Brain microvascular endothelial cell (primary cell): ENCODE results near the gene PPP1R11.
A peak's percentile ranks its signal among the peaks of the same experiment; 100 is the strongest.

ENCODE experiments used
- DNase-seq: peaks from one replicate; pipeline ENCODE4 v3.0.0-alpha.2; 2020
- H3K27ac ChIP-seq: fragments of 250-450 bp; sonication (Bioruptor Pico); 2 replicates; pipeline ENCODE4 v1.5.1; 2020; ENCODE audit warnings: mild to moderate bottlenecking, moderate library complexity
- H3K27me3 ChIP-seq: fragments of 250-450 bp; sonication (Bioruptor Pico); replicated peaks from 2 replicates; pipeline ENCODE4 v1.5.1; 2020; ENCODE audit warnings: mild to moderate bottlenecking
- H3K36me3 ChIP-seq: fragments of 250-450 bp; sonication (Bioruptor Pico); replicated peaks from 2 replicates; pipeline ENCODE4 v1.5.1; 2020; ENCODE audit warnings: mild to moderate bottlenecking
- H3K4me3 ChIP-seq: 2 replicates; pipeline ENCODE4 v1.5.1; 2011; ENCODE audit warnings: low read depth, mild to moderate bottlenecking, control low read depth, low read length, moderate library complexity
- in situ Hi-C: cut with HindIII; loops from 2 replicates; pipeline ENCODE4 v1.10.0; 2017; ENCODE audit warnings: low sequenced_read_pairs, low pct_ligation_motif_present
- TF ChIP-seq, protein P1 (sequence below): IDR thresholded peaks from 2 replicates; pipeline ENCODE4 v1.5.1; 2011; ENCODE audit warnings: low read depth, mild to moderate bottlenecking, moderate library complexity, low read length, control low read depth, inconsistent platforms; ENCODE audit errors: missing control alignments

Gene PPP1R11

DNA sequence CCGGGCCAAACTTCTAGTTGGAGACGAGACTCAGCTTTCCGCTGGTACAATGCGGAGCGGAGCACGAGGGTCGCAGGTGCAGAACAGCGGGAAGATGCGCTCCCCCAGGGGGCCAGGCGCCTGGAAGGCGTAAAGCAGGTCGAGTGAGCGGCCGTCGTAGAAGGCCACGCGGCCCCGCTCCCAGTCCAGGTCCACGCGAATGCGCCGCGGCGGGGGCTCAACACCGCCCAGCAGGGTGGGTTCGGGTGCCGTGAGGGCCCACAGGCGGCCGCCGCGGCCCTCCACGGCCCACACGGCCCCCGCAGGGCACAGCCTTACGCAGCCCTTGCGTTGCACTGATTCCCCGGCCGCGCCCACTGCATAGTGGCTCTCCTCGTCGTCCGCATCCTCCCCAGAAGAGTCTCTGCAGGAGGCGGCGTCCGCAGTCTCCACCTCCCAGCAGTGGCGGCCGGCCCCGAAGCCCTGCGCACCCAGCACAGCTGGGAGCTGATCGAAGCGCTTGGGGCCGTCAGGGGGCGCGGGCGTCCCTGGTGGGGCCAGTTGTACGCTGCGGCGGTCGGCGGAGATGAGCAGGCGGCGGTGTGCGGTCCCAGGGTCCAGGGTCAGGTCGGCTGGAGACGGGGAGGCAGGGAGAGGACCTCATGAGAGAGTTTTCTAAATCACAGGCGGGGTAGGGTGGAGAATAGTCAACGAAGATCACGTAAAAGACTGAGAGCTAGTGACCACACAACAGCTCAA is 4.3 kb downstream of the PPP1R11 start:
- TF ChIP-seq, protein P1, sequence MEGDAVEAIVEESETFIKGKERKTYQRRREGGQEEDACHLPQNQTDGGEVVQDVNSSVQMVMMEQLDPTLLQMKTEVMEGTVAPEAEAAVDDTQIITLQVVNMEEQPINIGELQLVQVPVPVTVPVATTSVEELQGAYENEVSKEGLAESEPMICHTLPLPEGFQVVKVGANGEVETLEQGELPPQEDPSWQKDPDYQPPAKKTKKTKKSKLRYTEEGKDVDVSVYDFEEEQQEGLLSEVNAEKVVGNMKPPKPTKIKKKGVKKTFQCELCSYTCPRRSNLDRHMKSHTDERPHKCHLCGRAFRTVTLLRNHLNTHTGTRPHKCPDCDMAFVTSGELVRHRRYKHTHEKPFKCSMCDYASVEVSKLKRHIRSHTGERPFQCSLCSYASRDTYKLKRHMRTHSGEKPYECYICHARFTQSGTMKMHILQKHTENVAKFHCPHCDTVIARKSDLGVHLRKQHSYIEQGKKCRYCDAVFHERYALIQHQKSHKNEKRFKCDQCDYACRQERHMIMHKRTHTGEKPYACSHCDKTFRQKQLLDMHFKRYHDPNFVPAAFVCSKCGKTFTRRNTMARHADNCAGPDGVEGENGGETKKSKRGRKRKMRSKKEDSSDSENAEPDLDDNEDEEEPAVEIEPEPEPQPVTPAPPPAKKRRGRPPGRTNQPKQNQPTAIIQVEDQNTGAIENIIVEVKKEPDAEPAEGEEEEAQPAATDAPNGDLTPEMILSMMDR: peak; percentile 37
- Histone ChIP-seq H3K4me3 (peak overlapping the region; percentile 17), H3K36me3 (no peaks in the 10 kb centered on the region), H3K27me3 (peaks cover 39% of the 10 kb centered on the region), H3K27ac (no peak overlapping the region)
- peak; percentile 25 for DNase-seq
- in situ Hi-C loops: no loop called here

DNA sequence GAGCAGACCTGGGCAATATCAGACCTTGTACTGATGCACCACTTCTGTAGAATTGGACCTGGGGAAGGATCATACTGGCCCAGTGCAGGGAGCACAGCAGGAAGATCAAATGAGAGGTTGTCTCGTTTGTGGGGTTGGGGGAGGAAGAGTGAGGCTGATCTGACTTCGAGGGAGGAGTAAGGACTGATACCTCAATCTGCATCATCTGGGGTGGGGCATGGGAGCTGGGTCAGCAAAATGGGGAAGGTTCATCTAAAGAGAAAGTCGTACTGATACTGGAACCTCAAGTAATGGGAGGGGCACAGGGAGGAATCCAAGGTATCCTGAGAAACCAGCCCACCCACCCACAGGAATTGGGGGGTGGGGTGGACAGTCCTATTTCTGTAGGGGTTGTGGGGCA is 4.9 kb downstream of the PPP1R11 start:
- Histone ChIP-seq H3K4me3 (no peak overlapping the region), H3K36me3 (no peaks in the 10 kb centered on the region), H3K27ac (no peak overlapping the region), H3K27me3 (peaks cover 45% of the 10 kb centered on the region)
- TF ChIP-seq, protein P1: no peak
- in situ Hi-C loops: no loop called here
- DNase-seq: no peak

DNA sequence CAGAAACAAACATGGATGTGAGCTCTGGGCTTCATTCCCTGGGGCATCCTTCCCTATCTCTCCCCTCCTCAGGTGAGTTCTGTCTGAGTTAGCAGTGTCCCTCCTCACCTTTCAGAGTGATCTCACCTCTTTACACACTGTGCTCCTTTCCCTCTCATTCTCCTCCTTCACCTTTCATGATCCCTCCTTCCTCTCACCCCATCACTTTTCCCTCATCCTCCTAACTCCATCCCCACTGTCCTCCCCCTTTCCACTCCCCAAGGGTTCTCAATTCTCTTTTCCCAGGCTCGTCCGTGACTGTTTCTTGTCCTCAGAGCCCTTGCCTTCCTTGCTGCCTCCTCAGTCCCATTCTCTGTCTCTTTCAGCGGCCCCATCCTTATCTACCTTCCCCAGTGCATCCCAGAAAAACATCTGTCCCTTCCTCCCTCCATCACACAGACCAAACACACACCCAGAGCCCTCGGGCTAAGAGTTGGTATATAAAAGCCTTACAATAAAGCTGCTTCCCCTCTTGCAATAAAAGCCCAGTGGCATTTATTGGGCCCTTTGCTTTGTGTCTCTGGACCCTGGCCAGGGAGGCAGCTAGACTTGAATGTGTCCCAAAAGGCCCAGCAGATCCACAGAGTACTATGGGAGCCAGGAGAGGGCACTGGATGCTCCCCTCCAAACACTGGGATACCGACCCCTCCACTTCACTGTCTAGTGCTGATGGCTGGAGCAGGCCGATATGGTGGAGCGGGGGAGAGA is 6.7 kb downstream of the PPP1R11 start:
- H3K36me3 ChIP-seq: no peaks in the 10 kb centered on the region
- no peak overlapping the region for H3K4me3 ChIP-seq
- H3K27me3 ChIP-seq: peaks cover 53% of the 10 kb centered on the region
- H3K27ac ChIP-seq: no peak overlapping the region
- in situ Hi-C loops: no loop called here
- TF ChIP-seq, protein P1: no peak
- no peak for DNase-seq

DNA sequence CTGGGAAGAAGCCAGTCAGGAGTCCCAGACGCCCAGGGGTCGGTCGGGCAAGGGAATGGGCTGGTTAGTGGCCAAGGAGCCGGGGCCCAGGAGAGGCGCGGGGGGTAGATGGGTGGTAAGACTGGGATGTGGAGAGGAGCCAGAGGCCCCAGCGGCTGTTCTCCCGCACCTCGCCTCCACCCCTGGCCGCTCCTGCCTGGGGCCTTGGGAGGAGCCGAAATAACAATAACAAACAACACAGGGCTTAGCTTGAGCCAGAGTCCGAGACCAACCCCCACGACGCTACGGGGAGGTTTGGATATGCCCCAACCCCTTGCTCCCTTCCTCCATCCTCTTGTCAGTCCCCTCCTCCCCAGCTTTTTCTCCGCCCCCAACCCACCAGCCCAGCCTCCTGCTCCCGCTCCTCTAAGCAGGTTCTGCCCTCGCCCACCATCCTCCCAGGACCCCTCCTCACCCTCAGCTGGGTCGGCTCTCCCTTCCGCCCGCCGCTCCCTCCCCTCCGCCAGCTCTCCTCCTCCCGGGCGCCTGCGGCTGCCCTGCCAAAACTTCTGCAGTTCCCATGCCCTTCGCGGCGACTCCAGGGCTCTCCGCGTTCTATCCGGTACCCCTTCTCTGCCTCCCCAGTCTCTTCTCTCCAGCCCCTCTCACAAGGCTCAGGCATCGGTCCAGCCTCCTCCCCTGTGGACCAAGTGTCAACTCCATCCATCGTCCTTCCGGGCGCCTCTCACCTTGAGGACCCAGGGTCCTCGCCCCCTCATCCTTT is 7.5 kb downstream of the PPP1R11 start:
- TF ChIP-seq, protein P1: no peak
- H3K4me3 ChIP-seq: no peak overlapping the region
- no peak overlapping the region for H3K27ac ChIP-seq
- peaks cover 58% of the 10 kb centered on the region for H3K27me3 ChIP-seq
- in situ Hi-C loops: no loop called here
- no peaks in the 10 kb centered on the region for H3K36me3 ChIP-seq
- DNase-seq: no peak

DNA sequence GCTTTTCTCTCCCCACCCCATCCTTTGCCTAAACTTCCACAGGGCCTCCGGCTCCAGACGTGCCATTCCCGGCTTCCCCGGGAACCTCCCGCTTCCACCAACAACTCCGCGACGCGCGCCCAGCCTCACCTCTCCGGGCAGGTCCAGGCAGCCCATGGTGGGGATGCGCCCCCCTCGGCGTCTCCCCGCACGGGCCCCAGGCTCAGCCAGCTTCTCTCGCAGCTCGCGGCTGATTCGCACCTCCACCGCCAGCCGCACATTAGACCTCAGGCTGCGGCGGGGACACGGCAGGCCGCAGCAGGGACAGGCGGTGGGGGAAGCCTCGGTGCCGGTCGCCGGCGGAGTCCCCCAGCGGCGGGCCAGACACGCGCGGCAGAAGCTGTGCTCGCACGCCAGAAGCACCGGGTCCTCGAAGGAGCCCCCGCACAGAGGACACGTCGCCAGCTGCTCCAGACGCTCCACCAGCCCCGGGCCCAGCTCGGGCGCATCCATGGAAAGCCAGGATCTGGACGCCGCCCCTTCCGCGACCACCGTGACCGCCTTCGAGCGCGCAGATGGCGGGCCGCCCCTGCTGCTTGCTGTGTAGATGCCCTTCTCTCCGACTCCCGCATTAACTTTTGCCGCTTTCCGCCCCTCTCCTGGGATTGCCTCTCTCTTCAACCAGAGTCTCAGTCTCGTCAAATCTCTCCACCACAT is 8.2 kb downstream of the PPP1R11 start, which contains the start of gene RNF39:
RNF39 (minus strand) TSS at position 676 of the 696 bp plus-strand sequence; CDS start at position 492, 184 bp downstream.
- H3K27me3 ChIP-seq: peaks cover 58% of the 10 kb centered on the region
- no peak within 1 kb of the TSS for H3K27ac ChIP-seq
- H3K36me3 ChIP-seq: no peaks in the 10 kb centered on the region
- no peak for DNase-seq
- TF ChIP-seq, protein P1: no peak
- in situ Hi-C loops: no loop called here
- H3K4me3 ChIP-seq: no peak within 1 kb of the TSS
